RKO (cell line): ENCODE results near the gene CDC37L1.
"Not testable (repeated sequence)": the region's sequence is repeated elsewhere in the genome, so short reads cannot be mapped to it uniquely, and the experiment has no call there.

ENCODE experiments used
- DNase-seq: peaks from one replicate; pipeline ENCODE4 v3.0.0-alpha.2; 2016; ENCODE audit warnings: low spot score

Gene CDC37L1

DNA sequence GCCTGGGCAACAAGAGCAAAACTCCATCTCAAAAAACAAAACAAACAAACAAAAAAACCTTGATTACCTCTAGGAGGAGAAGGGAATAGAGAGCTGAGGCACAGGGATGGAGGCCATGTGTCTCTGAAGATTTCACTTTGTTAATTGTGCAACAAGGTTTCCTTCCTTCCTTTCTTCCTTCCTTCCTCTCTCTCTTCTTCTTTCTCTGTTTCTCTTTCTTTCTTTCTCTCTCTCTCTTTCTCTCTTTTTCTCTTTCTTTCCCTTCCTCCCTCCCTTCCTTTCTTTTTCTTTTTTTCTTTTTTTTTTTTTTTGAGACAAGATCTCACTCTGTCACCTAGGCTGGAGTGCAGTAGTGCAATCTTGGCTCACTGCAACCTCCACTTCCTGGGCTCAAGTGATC lies 75.2 kb downstream of the CDC37L1 start:
- DNase-seq = not testable (repeated sequence)

DNA sequence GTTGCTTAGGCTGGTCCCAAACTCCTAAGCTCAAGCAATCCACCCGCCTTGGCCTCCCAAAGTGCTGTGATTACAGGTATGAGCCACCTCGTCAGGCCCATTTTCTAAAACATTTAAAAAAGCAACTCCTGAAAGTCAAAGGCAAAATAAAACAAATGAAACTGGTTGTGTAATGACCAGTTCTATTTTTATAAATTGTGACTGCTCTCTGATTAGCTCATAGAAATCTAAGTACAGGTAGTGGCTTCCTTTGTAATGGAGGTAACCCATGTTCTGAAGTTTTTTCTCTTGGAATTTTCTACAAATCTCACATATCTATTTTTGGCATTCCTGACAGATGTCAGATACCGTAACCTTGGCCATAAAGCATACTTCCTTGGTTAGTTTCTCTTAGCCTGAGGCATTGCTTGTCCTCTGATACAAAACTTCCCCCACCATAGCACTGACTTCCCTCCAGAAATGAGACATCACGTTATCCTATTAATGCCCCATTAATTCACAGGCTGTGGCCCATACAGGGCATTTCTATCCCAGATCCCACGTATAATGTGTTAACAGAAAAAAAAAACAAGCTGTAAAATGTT lies 75.7 kb downstream of the CDC37L1 start:
- DNase-seq = no peak

DNA sequence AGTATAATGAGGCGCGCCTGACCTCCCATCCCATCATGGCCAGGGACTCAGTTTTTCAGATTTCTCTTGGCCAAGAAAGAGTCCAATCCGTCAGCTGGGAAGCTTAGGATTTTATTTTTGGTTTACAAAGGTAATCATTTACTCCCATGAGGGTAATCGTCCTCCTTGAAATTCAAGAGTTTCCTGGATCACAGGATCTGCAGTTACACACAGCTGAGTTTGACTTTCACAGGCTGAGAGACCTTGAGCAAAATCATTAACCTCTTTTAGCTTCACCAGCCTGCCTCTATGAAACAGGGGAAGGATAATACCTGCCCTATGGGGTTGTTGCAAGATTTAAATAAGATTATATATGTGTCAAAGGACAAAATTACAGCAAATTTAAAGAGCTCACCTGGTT lies 77.1 kb downstream of the CDC37L1 start:
- no peak for DNase-seq
